Uterus (tissue), 4 donors: ENCODE data around the gene SCG5. TPM values are rescaled to one million over a fixed set of nuclear protein-coding genes. Genes with fewer than 3 reads are reported as not detected.

Source experiments
- DNase-seq, 2 donors: peaks; one replicate each; pipeline ENCODE4 v3.0.0-alpha.2; 2019 to 2020
- H3K27ac ChIP-seq, 2 donors: fragments of 200-600 bp; sonication (generic); 1 replicate in 1 of 2; 2 replicates in 1 of 2; pipeline ENCODE4 v1.5.1; 2016 to 2018
- H3K27me3 ChIP-seq, 2 donors: fragments of 200-600 bp; sonication (generic); one replicate each; pipeline ENCODE4 v1.5.1; 2018 to 2019; ENCODE audit warnings: control low read depth in 1 of 2
- H3K36me3 ChIP-seq, 2 donors: fragments of 200-600 bp; sonication (generic); one replicate each; pipeline ENCODE4 v1.5.1; 2019; ENCODE audit warnings: control low read depth in 1 of 2
- H3K4me1 ChIP-seq, 2 donors: fragments of 200-600 bp; sonication (generic); one replicate each; pipeline ENCODE4 v1.5.1; 2018 to 2019; ENCODE audit warnings: control low read depth in 1 of 2
- H3K4me3 ChIP-seq, 2 donors: fragments of 200-600 bp; sonication (generic); 1 replicate in 1 of 2; 2 replicates in 1 of 2; pipeline ENCODE4 v1.5.1; 2018 to 2019; ENCODE audit warnings: mild to moderate bottlenecking in 1 of 2
- H3K9me3 ChIP-seq, 2 donors: fragments of 200-600 bp; sonication (generic); one replicate each; pipeline ENCODE4 v1.5.1; 2019; ENCODE audit warnings: control low read depth in 1 of 2
- POLR2A ChIP-seq, 2 donors: fragments of 450-650 bp; IDR thresholded peaks; one replicate each; pipeline ENCODE4 v1.6.1; 2016; ENCODE audit warnings: antibody characterized with exemption in 2 of 2, mild to moderate bottlenecking in 1 of 2, moderate library complexity in 1 of 2
- intact Hi-C: fragments of 100-400 bp; cut with DNase I; formaldehyde crosslinking; loops from one replicate; pipeline ENCODE4 v1.15.1; 2023; ENCODE audit warnings: low total_unique reads
- total RNA-seq, 4 donors: library from RNA; depleted of rRNA in 3 of 4; stranded (reverse); fragments of >200 nt in 3 of 4; gene quantifications; one replicate each; pipeline versions ENCODE4 v1.1.0 to v1.2.4, GENCODE V29; 2014 to 2023
- TF ChIP-seq, protein P1 (sequence below), 4 experiments: fragments of 200-600 bp in 2 of 4; fragments of 450-650 bp in 2 of 4; sonication (generic) in 2 of 4; IDR thresholded peaks; one replicate each; pipeline ENCODE4 v1.5.1; 2016 to 2019; ENCODE audit warnings: antibody characterized with exemption in 4 of 4, mild to moderate bottlenecking in 2 of 4, moderate library complexity in 1 of 4
- donor health status: DM: yes; HTN: yes; CAD: no.

SCG5 gene
- total RNA-seq, 4 donors from 2014 or later: 1.4 to 42.2 TPM; not detected in 2

- Histone ChIP-seq H3K4me3 (no peak overlapping the region), H3K27ac (no peak overlapping the region), H3K4me1 (peaks cover 0 to 6% of the 10 kb centered on the region in 2 donors), H3K9me3 (no peaks in the 10 kb centered on the region), H3K27me3 (no peaks in the 10 kb centered on the region), H3K36me3 (no peaks in the 10 kb centered on the region)
- no peak for TF ChIP-seq POLR2A (IDR thresholded peaks at IDR 0.05)
- TF ChIP-seq, protein P1, sequence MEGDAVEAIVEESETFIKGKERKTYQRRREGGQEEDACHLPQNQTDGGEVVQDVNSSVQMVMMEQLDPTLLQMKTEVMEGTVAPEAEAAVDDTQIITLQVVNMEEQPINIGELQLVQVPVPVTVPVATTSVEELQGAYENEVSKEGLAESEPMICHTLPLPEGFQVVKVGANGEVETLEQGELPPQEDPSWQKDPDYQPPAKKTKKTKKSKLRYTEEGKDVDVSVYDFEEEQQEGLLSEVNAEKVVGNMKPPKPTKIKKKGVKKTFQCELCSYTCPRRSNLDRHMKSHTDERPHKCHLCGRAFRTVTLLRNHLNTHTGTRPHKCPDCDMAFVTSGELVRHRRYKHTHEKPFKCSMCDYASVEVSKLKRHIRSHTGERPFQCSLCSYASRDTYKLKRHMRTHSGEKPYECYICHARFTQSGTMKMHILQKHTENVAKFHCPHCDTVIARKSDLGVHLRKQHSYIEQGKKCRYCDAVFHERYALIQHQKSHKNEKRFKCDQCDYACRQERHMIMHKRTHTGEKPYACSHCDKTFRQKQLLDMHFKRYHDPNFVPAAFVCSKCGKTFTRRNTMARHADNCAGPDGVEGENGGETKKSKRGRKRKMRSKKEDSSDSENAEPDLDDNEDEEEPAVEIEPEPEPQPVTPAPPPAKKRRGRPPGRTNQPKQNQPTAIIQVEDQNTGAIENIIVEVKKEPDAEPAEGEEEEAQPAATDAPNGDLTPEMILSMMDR (IDR thresholded peaks at IDR 0.05): no peak
- DNase-seq: no peak
- intact Hi-C loops: no loop called here
Observed at GRCh38 chr15:32679298-32679690, 37.8 kb downstream of the SCG5 start.

DNA sequence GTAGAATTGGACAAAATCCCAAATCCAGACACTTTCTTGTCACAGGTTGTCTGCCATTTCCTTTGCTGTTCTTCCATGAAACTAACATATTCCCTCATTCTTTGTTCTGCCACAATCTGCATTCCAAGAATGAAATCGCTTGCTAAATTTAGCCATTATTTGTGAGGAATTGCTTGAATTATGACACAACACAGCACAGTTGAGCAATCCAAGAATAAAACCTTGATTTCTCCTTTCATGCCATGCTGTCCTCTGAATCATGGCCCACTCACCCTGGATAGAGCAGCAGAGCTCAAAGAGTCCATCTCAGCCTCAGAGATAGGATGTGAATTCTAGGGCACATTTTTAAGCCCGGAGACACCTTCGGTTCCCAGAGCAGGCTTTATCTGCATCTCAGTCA lies 41.1 kb downstream of the SCG5 start:
- H3K9me3 ChIP-seq: no peaks in the 10 kb centered on the region
- TF ChIP-seq POLR2A (IDR thresholded peaks at IDR 0.05): no peak
- TF ChIP-seq, protein P1 (IDR thresholded peaks at IDR 0.05): no peak
- peaks cover 0 to 6% of the 10 kb centered on the region in 2 donors for H3K4me1 ChIP-seq
- intact Hi-C loops: no loop called here
- H3K27me3 ChIP-seq: no peaks in the 10 kb centered on the region
- no peak overlapping the region for H3K4me3 ChIP-seq
- no peak for DNase-seq
- no peaks in the 10 kb centered on the region for H3K36me3 ChIP-seq
- peak overlapping the region; percentile 8 to 19 for H3K27ac ChIP-seq

DNA sequence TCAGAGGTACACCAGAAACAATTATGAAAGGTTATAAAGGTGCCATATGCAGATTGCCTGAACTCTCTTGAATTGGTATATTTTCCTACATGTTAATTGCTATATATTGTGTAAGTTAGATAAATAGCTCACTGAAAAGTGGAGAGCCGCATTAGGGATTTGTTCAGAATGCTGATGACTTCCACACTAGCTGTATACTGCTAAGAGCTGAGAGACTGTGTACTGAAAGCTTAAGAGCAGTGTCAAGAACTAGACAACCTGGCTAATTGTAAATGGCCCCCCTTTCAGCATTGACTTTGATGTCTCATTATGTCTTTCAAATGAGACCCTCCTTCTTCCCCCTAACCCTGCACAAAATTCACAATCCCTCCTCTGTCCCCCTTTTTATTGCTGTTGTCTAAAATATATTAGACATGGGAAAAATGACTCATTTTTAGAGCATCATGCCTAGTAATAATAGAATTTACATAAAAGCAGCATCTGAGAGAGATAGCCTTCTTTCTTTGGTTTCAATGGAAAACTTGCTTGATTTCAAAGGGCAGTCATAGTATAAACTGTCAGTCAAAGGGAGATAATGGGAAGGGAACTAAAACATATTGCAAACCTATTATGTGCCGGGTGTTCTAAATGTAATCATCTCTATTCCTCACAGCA lies 41.6 kb downstream of the SCG5 start:
- Histone ChIP-seq H3K4me3 (no peak overlapping the region), H3K9me3 (no peaks in the 10 kb centered on the region), H3K36me3 (no peaks in the 10 kb centered on the region), H3K27ac (peak overlapping the region in 1 of 2 donors; percentile 8), H3K27me3 (no peaks in the 10 kb centered on the region), H3K4me1 (peaks cover 0 to 6% of the 10 kb centered on the region in 2 donors)
- intact Hi-C loops: no loop called here
- no peak for DNase-seq
- TF ChIP-seq, protein P1 (IDR thresholded peaks at IDR 0.05): no peak
- TF ChIP-seq POLR2A (IDR thresholded peaks at IDR 0.05): no peak

GRCh38 chr15:32683906-32684584 lies 42.5 kb downstream of the SCG5 start:
- DNase-seq: no peak
- H3K4me1 ChIP-seq: peaks cover 0 to 6% of the 10 kb centered on the region in 2 donors
- peak overlapping the region in 1 of 2 donors; percentile 8 for H3K27ac ChIP-seq
- H3K9me3 ChIP-seq: no peaks in the 10 kb centered on the region
- intact Hi-C loops: no loop called here
- H3K36me3 ChIP-seq: no peaks in the 10 kb centered on the region
- H3K4me3 ChIP-seq: no peak overlapping the region
- no peak for TF ChIP-seq POLR2A (IDR thresholded peaks at IDR 0.05)
- TF ChIP-seq, protein P1 (IDR thresholded peaks at IDR 0.05): no peak
- no peaks in the 10 kb centered on the region for H3K27me3 ChIP-seq

DNA sequence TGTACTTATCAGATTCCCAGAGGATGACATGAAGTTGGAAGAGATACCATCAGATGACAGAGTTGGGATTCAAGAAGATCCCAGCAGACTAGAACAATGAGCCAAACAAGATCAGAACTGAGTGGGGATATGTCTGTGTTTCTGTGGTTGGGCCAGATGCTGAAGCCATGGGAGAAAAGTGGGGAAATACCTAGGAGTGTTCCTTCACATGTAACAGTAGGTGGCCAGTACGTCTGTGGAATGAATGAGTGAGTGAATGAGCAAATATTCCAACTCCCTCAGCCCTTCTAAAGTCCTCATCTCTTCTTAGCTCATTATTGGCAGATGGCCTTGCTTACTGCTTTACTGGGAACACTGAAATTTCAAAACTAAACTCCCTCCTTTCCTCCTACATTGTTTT lies 44.1 kb downstream of the SCG5 start:
- H3K27ac ChIP-seq: peak overlapping the region in 1 of 2 donors; percentile 15
- no peaks in the 10 kb centered on the region for H3K36me3 ChIP-seq
- no peak overlapping the region for H3K4me3 ChIP-seq
- TF ChIP-seq, protein P1 (IDR thresholded peaks at IDR 0.05): no peak
- no peak for TF ChIP-seq POLR2A (IDR thresholded peaks at IDR 0.05)
- intact Hi-C loops: no loop called here
- DNase-seq: no peak
- no peaks in the 10 kb centered on the region for H3K9me3 ChIP-seq
- peaks cover 0 to 6% of the 10 kb centered on the region in 2 donors for H3K4me1 ChIP-seq
- H3K27me3 ChIP-seq: no peaks in the 10 kb centered on the region
